Measurements from ENCODE around the gene ZNF169.
"Not testable (repeated sequence)": the region's sequence is repeated elsewhere in the genome, so short reads cannot be mapped to it uniquely, and the experiment has no call there.

ZNF169 gene

GRCh38 chr9:94228616-94229015 is 30.5 kb upstream of the ZNF169 start:
- DNase-seq (ENCODE audit: extremely low read depth, low read depth): no peak
- TF ChIP-seq CTCF (IDR thresholded peaks at IDR 0.05; ENCODE audit: low read depth, low read length, missing control alignments): no peak
- H3K4me3 ChIP-seq (replicated peaks; ENCODE audit: low read depth, low read length): no peak overlapping the region

- DNase-seq (ENCODE audit: extremely low read depth, low read depth): no peak
- TF ChIP-seq CTCF (IDR thresholded peaks at IDR 0.05; ENCODE audit: low read depth, low read length, missing control alignments): no peak
These were observed 26.7 kb upstream of the ZNF169 start for GRCh38 chr9:94232428-94232827.

GRCh38 chr9:94241098-94241497 is 18.0 kb upstream of the ZNF169 start:
- H3K4me3 ChIP-seq (replicated peaks; ENCODE audit: low read depth, low read length); DNase-seq (ENCODE audit: extremely low read depth, low read depth): not testable (repeated sequence)

More at GRCh38 chr9:94232428-94232827, 26.7 kb upstream of the ZNF169 start:
- H3K4me3 ChIP-seq (replicated peaks; ENCODE audit: low read depth, low read length): no peak overlapping the region

- no peak for DNase-seq (ENCODE audit: extremely low read depth, low read depth)
- TF ChIP-seq CTCF (IDR thresholded peaks at IDR 0.05; ENCODE audit: low read depth, low read length, missing control alignments): no peak
- no peak overlapping the region for H3K4me3 ChIP-seq (replicated peaks; ENCODE audit: low read depth, low read length)
These were observed 13.4 kb upstream of the ZNF169 start for GRCh38 chr9:94245651-94246050.

- TF ChIP-seq CTCF (IDR thresholded peaks at IDR 0.05; ENCODE audit: low read depth, low read length, missing control alignments): no peak
- DNase-seq (ENCODE audit: extremely low read depth, low read depth): no peak
- no peak overlapping the region for H3K4me3 ChIP-seq (replicated peaks; ENCODE audit: low read depth, low read length)
These were observed 8.6 kb upstream of the ZNF169 start for GRCh38 chr9:94250456-94250855.

- no peak overlapping the region for H3K4me3 ChIP-seq (replicated peaks; ENCODE audit: low read depth, low read length)
- DNase-seq (ENCODE audit: extremely low read depth, low read depth): no peak
- TF ChIP-seq CTCF (IDR thresholded peaks at IDR 0.05; ENCODE audit: low read depth, low read length, missing control alignments): no peak
These were observed 3.1 kb upstream of the ZNF169 start for GRCh38 chr9:94256007-94256406.

GRCh38 chr9:94265626-94266402 is 6.7 kb downstream of the ZNF169 start:
- not testable (repeated sequence) for DNase-seq (ENCODE audit: extremely low read depth, low read depth); H3K4me3 ChIP-seq (replicated peaks; ENCODE audit: low read depth, low read length)

- TF ChIP-seq CTCF (IDR thresholded peaks at IDR 0.05; ENCODE audit: low read depth, low read length, missing control alignments): no peak
- no peak overlapping the region for H3K4me3 ChIP-seq (replicated peaks; ENCODE audit: low read depth, low read length)
- no peak for DNase-seq (ENCODE audit: extremely low read depth, low read depth)
These were observed 10.2 kb downstream of the ZNF169 start for GRCh38 chr9:94269264-94269663.
